Measurements from ENCODE around the gene PYDC2.

DNA sequence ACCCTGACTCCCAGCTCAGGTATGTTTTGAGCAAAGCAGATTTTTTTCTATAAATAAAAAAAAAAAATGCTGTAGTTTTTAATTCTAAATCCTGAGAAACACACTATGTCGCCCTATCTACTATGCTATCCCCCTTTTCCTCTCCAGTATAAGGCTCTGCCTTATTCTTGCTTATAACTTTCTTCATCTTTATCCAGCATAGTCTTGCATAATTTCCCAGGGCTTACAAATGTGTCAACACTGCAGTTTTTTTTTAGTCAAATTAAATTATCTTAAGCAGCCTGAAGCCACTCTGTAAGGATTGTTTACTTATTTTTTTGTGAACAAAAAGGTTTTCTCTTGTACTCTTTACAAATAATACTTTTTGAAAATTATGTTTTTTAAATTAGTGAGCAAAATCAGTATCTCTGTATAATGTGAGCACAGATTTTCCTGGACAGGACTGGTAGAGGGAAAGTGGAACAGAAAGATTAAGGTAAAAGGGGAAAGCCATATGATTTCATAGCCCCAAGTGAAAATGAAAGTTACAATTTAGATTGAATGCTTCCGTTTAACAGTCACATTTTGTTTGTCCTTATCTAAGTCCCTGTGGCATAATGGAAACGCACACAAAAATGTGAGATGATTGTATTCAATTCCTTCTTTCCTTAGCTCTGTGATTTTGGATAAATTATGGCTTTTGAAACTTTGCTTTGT is 5.6 kb upstream of the PYDC2 start:
- TF ChIP-seq, protein P1, sequence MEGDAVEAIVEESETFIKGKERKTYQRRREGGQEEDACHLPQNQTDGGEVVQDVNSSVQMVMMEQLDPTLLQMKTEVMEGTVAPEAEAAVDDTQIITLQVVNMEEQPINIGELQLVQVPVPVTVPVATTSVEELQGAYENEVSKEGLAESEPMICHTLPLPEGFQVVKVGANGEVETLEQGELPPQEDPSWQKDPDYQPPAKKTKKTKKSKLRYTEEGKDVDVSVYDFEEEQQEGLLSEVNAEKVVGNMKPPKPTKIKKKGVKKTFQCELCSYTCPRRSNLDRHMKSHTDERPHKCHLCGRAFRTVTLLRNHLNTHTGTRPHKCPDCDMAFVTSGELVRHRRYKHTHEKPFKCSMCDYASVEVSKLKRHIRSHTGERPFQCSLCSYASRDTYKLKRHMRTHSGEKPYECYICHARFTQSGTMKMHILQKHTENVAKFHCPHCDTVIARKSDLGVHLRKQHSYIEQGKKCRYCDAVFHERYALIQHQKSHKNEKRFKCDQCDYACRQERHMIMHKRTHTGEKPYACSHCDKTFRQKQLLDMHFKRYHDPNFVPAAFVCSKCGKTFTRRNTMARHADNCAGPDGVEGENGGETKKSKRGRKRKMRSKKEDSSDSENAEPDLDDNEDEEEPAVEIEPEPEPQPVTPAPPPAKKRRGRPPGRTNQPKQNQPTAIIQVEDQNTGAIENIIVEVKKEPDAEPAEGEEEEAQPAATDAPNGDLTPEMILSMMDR (IDR thresholded peaks at IDR 0.05) = no peak
- TF ChIP-seq POLR2A (IDR thresholded peaks at IDR 0.05) (no peak), POLR2AphosphoS5 (IDR thresholded peaks at IDR 0.05) (no peak)

Data from transverse colon (tissue), 4 donors.